GM04504 (cell line): Measurements from ENCODE around the gene SLAMF8.

Experiments used
- DNase-seq: peaks from one replicate; pipeline ENCODE4 v3.0.0-alpha.2; 2012; ENCODE audit warnings: low read depth

SLAMF8 gene

DNA sequence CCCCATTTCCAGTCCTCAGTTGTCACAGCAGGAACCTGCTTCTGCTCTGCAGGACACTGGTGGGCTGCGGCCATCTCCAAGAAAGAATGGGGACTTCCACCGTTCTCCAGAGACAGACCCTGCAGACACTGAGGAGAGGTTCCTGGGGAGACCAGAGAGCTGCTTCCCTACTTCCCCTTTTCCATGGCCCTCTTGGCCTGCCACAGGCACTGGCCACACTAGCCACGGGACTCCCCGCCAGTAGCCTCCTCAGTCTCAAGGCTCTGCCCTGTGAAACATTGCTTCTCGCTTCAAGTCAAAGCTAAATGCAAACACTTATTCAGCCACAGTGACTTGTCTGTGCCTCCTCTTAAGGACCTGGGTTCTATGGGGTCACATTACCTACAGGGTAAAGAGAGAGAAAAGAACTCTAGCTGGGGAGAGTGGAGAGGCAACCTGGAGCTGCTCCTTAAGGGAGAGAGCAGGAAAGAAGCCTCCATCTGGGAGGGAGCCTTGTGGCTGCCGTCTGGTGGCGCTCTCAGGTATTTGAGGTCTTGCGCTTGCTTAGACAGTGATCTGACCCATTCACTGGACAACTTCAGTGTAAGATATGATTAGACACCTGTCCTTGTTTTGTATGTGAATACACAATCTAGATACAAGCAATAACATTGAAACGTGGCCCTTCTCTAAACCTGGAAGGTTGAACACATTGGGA is 5.4 kb upstream of the SLAMF8 start:
- DNase-seq, result no peak

DNA sequence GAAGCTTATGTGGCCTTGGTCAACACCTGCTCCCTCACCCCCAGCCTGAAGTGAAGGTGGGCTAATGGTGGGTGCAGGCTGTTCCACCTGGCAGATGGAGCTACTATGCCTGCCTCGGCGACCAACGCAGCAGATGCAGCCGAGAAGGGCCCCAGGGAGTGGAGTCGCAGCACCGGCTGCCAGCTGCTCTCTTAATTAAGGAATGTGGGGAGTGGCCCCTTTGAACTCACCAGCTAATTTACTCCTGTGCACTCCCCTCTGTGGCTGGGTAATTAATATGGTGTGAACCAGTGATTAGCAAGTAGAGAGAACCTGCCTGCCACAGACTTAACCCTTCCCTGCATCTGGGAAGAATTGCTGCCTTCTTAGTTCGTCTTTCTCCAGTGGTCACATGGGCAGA is 3.3 kb upstream of the SLAMF8 start:
- no peak for DNase-seq

DNA sequence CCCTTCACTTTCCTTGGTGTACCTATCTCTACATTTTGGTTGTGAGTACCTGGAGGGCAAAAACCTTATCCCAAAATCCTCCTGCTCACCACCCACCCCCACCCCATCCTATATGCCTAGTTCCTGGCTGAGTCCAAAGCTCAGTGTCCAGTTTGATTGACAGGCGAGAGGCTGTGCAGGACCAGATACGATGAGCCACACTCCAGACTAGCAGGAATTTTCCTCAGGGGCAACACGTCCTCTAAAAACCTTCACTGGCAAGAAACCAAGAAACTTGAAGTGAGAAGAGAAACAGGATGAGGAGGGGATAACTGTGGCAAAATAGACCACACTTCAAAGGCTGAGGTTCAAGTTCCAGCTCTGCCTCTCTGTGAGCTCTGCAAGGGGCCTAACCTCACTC is 1.1 kb upstream of the SLAMF8 start:
- no peak for DNase-seq

DNA sequence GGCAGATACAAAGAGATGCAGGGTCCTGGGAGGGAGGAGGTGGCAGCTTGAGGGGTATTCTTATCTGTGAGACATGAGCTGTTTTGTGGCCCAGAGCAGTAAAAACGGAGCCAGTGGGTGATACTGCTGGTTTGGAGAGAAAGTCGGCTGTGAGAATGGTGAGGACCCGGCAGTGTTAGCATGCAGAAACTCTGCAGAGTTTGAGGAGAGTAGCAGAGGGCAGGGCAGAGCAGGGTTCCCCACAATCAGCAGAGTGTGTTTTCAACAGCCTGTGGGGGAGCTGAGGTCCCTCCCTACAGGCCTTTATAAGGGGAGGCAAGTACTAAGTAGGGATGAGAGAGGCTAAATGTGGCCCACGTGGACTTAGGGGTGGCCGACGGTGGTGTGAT is 423 bp downstream of the SLAMF8 start:
- no peak for DNase-seq

DNA sequence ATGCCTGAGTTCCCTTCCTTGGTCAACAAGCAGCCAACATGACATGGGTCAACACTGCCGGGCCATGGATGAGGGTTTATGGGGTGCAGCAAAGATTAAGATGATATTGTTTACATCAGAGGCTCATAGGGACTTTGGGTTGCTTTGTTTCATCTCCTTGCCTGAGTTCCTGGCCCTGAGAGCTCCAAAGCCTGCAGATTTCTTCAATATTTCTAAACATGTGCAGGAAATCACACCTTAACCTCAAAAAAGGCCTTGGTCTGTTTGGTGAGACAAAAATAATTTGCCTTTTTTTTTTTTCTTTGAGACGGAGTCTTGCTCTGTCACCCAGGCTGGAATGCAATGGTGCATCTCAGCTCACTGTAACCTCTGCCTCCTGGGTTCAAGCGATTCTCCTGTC is 876 bp downstream of the SLAMF8 start:
- no peak for DNase-seq

DNA sequence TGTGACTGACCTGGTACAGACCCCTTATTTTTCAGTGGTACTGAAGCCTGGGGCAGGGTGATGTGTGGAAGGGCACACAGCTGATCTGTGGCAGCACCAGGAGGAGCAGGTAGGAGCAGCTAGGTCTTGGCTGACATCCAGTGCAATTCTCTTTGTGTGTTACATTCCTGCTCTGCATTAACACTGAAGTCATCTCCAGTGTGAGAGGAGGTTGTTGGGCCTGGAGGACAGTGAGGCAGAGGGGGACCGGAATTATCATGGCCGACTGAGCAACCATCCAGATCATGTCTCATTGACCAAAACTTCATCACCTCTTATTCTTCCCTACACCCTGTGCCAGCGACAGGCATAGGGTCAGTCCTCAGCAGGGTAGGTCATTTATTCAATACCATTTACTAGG is 1.5 kb downstream of the SLAMF8 start:
- DNase-seq, result no peak

DNA sequence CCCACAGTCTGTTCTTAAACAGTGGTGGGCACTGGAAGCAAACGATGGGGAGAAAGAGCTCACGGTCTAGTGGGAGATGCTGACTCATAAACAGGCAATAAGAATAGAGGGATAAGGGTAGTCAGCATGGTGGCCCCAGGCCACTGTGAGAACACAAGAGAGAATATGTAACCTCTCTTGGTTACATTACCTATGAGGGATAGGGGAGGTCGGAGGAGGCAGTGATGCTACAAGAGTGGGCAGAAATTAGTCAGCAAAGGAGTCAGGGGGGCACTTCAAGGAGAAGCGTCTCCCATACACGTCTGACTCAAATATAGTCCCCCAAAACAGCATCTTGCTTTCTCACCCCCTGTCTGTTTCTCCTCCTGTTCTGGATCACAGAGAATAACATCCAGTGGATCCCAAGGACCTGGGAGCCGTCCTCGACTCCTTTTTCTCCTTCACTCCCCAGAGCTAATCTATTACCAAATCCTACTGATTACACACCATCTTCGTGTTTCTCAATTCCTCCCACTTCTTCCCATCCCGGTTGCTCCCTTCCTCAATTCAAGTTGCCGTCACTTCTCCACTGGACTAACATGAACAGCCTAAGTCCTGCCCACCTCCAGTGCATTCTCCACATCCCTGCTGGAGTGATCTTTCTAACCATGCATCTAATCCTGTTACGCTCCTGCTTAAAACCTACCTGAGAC is 2.1 kb downstream of the SLAMF8 start:
- DNase-seq, result no peak

DNA sequence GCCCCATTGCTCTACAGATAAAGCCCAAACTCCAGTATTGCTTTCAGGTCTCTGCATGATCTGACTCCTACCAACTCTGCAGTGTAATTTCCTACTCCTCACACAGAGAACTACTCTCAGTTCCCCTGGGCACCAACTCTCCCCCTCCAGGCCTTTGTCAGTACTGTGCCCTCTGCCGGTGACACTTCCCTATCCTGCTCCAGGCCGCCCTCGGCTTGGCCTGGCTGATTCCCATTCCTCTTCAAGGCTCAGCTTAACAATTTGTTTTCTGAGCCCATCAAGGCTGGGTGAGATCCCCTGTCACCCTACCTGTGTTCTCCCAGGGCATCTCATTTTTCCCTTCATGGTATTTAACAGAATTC is 2.6 kb downstream of the SLAMF8 start:
- DNase-seq, result no peak

DNA sequence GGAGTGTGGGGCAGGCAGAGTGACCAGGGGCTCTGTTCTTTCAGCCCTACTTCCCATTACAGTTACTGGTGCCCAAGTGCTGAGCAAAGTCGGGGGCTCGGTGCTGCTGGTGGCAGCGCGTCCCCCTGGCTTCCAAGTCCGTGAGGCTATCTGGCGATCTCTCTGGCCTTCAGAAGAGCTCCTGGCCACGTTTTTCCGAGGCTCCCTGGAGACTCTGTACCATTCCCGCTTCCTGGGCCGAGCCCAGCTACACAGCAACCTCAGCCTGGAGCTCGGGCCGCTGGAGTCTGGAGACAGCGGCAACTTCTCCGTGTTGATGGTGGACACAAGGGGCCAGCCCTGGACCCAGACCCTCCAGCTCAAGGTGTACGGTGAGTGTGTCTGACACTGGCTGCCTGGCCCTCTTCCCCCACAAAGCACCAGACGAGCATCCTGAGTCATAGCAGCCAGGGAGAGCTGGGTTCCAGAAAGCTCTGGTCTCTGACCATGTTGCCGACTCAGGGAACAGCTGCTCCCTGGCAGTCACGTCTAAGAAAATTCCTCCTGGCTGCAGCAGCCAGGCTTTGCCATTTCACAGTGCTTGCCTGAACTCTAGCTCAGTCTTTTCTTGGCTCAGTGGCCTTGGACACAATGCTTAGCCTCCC is 3.3 kb downstream of the SLAMF8 start:
- DNase-seq, result no peak

DNA sequence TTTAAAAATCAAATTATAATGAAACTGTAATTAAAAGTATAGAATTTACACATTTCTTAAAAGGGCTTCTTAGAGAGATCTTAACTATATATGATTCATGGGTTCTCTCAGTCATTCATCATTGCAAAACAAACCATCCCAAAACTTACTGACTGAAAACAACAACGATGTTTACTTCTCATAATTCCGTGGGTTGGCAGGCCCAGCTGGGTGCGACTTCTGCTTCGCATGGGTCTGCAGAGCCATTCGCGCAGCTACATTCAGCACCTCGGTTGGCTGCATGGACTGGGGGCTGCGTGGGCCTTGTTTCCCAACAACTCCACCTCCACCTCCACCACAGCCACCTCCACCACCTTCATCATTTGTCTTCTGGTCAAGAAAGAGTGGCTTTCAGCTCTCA is 4.0 kb downstream of the SLAMF8 start:
- DNase-seq, result no peak

DNA sequence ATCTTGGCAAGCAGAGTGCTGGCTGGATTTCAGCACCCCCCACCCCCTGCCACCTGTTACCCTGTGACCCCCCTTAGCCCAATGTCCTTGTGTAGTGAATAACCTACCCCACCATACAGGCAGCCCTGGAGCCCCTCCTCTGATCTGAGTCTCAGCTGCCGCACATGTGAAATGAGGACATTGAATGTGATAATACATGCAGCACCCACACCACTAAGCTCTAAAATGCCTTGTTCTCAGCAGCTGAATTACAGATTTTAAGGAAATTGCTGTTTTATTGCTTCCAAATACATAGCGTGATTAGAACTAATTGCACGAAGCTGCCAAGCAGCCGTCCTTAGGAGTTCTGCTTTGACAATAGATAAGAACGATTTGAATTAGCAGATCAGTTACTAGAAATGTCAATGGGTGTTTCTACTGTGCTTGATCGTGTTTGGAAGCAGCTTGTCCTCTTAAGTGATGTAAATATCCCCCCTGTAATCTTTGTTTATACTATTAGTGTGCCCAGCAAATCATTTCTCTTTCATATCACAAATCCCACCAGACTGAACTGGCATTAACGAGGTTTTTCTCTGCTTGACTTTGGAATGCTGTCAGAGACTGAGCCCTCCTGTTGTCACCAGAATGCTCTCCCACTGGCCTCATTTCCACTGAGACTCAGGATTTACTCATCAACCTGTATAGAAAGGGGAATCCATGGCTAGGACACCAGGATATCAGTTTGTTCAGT is 4.9 kb downstream of the SLAMF8 start:
- no peak for DNase-seq

DNA sequence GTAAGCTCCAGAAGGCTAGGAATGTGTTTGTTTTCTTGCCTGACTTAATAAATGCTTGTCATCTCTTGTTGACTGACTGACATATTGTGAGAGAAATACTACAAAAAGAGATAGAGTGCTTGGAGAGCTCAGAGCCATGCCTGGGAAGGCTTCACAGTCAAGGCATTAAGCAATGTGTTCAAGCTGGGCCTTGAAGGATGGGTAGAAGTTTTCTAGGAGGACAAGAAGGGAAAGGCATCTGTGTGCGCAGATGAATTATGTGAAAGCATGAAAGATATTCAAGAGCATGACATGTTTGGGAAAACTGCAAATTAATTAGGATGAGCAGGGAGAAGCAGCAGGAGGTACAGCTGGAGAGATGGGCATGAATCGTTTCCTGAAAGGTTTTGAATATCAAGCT is 5.6 kb downstream of the SLAMF8 start:
- no peak for DNase-seq

DNA sequence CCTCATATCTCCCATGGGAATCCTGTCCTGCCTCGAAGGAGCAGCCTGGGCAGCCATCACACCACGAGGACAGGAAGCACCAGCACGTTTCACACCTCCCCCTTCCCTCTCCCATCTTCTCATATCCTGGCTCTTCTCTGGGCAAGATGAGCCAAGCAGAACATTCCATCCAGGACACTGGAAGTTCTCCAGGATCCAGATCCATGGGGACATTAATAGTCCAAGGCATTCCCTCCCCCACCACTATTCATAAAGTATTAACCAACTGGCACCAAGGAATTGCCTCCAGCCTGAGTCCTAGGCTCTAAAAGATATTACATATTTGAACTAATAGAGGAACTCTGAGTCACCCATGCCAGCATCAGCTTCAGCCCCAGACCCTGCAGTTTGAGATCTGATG is 8.7 kb downstream of the SLAMF8 start:
- no peak for DNase-seq

DNA sequence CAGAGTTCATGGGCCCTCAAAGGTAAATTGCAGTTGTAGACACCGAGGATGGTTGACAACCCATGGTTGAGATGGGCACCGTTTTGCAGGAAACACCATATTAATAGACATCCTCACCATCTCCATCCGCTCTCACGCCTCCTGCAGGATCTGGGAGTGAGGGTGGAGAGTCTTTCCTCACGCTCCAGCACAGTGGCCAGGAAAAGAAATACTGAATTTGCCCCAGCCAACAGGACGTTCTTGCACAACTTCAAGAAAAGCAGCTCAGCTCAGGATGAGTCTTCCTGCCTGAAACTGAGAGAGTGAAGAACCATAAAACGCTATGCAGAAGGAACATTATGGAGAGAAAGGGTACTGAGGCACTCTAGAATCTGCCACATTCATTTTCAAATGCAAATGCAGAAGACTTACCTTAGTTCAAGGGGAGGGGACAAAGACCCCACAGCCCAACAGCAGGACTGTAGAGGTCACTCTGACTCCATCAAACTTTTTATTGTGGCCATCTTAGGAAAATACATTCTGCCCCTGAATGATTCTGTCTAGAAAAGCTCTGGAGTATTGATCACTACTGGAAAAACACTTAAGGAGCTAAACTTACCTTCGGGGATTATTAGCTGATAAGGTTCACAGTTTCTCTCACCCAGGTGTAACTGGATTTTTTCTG is 9.3 kb downstream of the SLAMF8 start:
- no peak for DNase-seq

DNA sequence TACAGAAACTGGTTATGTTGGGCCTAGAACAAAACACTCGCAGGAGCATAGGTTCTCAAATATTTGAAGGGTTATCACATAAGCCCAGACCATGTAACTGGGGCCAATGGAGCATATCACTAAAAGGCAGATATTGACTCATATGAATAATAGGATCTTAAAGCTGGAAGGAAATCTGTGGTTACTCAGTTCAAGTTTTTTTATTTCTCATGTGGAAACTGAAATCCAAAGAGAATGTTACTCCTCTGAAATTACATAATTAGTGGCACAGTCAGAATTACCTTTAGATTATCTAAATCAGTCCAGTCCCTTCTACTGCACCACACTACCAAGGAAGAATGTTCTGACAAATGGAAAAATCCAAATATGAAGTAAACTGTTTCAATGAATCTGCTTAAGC is 12.0 kb downstream of the SLAMF8 start:
- DNase-seq, result no peak

DNA sequence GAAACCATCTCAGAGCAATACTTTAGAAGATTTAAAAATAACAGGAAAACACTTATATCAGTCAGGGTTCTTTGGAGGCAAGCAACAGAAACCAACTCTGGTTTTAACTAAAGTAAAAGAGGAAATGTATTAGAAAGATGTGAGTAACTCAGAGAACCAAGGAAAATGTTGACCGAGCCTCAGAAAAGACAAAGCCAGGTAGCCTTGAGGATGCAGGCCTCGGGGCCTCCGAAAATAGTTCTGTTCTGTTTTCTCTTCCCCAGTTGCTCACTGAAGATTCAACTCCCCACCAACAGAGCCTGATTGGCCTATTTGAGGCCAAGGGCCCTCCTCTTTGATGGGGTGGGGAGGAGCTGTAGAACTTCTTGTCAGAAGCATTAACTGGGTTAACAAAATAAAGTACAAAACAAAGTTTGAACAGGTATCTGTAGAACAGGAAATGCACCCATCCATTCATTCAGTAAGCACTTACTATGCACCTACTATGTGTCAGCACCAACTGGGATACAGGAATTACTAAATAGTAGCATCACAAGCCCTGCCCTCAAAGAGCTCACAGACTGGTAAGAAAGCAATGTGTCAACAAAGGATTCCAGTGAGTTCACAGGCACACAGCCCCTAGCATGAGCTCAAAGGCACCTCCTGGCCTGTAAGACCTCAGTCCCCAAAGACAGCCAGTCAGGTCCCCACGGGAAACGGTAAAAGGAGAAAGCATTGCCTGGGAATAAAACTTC is 12.6 kb downstream of the SLAMF8 start:
- DNase-seq, result no peak

DNA sequence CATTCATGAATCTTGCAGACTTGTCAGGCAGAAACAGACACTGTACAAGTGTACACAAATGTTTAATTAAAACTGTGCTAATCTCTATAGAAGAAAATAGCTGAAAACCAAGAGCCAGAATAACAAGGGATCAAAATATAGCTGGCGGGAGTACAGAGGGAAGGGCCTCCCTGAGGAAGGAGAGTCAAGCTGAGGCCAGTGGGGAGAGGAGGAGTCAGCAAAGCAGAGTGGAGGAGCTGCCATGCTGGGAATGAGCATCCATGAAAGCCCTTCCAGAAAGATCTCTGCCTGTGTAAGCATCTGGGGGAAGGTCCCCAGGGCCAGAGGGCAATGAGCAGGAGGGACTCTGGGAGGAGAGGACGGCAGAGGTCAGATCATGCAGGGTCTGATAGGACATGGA is 15.1 kb downstream of the SLAMF8 start:
- DNase-seq, result no peak

DNA sequence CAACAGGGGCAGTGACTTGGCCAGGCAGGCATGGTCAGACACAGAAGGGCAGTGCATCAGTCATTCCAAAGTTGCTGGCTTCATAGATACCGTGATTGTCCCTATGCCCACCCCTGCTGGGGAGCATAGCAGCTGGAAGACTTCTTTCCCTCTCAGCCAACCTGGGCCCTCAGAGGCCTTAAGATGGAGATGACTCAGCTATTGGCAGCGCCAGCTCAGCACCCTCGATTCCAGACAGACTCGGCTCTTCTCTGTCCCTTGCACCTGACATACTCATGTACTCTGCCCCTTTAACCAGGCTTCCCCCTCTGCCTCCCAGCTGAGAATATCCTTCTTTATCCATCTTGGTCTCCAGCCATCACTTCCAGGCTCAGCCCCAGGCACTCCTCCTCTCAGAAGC is 16.8 kb downstream of the SLAMF8 start:
- DNase-seq, result no peak

DNA sequence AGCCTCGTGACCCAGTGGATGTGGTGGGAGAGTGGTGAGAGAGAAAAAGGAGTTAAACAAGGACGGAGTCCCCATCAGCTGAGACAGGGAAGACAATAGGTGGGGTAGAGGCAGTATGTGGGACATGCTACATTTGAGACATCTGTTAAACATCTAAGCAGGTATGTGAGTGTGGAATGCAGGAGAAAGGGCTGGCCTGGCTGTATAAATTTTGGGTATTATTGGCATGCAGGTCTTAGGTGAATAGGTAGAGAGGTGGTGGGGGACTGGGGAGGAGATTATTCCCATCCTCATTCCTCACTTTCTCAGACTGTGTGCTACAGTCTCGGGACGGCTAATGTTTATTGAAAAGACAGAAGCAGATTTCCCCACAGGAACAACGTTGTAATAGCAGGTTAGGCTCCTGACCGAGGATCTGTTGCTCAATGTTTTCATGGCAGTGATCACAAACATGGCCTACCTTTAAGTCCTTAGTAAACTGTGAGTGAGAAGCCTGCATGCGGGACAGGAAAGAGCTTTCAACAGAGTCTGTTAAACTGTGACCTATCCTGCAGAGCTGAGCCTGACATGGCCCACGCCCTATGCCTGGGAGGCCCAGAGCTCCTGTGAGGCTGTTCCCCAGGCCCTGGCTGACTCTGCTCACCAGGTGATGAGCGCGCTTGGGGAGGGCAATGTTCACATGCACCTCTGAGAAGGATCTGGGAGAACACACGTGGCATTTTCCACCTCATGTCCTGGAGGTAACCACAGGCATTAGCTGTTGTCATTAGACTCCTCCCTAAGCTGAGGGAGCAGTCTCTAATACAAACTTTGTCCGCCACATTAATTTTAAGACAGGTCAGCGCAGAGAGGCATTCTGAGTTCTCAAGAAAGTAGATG is 19.3 kb downstream of the SLAMF8 start:
- no peak for DNase-seq

DNA sequence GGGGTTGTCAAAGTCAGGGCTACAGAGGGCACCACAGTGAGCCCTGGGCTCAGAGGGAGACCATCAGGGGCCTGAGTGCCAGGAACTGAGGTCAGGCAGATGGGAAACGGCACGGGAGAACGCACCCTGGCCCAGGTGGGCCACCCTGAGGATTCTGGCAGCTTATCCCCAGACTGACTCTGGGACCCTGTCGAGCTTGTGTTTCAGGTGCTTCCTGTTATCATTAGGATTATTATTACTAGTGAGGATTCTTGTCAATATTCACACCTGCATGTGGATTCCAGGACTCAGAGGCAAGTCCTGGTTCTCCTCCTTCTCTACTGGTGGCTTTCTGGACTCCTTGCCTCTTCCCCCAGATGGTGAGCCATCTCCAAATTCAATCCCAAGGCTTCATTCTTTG is 20.6 kb downstream of the SLAMF8 start:
- no peak for DNase-seq

DNA sequence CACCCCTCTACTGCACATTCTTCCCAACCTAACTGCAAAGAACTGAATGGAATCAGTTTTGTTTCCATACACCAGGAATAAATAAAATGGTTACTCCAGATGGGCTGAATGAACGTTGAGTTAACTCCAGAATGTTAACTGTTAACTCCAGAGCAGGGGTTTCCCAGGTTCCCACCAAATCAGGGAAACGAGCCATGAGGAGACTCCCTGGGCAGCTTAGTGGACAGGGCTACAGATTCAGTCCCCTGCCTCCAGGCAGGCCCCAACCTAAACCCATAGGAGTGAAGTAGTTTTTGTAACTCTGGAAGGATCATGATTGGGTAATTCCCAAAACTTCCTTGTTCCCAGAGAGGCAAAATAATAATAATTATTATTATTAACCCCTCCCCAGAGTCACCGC is 21.7 kb downstream of the SLAMF8 start:
- no peak for DNase-seq
